Spleen (tissue), 11 donors: Measurements from ENCODE around the gene COQ5. TPM values are rescaled to one million over a fixed set of nuclear protein-coding genes. Genes with fewer than 3 reads are reported as not detected.

ENCODE experiments used
- DNase-seq: peaks from one replicate; pipeline ENCODE4 v3.0.0-alpha.2; 2020
- H3K27ac ChIP-seq, 8 donors: fragments of 200-600 bp; sonication (generic) in 7 of 8; 1 replicate in 4 of 8; 2 replicates in 4 of 8; pipeline versions ENCODE4 v1.5.0 to v1.8.0; 2016 to 2021; ENCODE audit warnings: inconsistent platforms in 4 of 8, mild to moderate bottlenecking in 4 of 8, moderate library complexity in 1 of 8
- H3K27me3 ChIP-seq, 7 donors: fragments of 200-600 bp; sonication (generic) in 6 of 7; replicated peaks in 1 of 7; 1 replicate in 4 of 7; 2 replicates in 3 of 7; pipeline versions ENCODE4 v1.5.0 to v1.8.0; 2016 to 2021; ENCODE audit warnings: inconsistent platforms in 3 of 7, mild to moderate bottlenecking in 1 of 7
- H3K36me3 ChIP-seq, 6 donors: fragments of 200-600 bp; sonication (generic) in 5 of 6; 1 replicate in 4 of 6; 2 replicates in 2 of 6; pipeline versions ENCODE4 v1.5.0 to v1.8.0; 2016 to 2021; ENCODE audit warnings: inconsistent platforms in 2 of 6
- H3K4me1 ChIP-seq, 6 donors: fragments of 200-600 bp; sonication (generic) in 5 of 6; 1 replicate in 3 of 6; 2 replicates in 3 of 6; pipeline versions ENCODE4 v1.5.0 to v1.8.0; 2016 to 2021; ENCODE audit warnings: inconsistent platforms in 3 of 6
- H3K4me3 ChIP-seq, 8 donors: fragments of 200-600 bp; sonication (generic) in 7 of 8; 1 replicate in 4 of 8; 2 replicates in 4 of 8; pipeline versions ENCODE4 v1.5.0 to v1.8.0; 2016 to 2021; ENCODE audit warnings: inconsistent platforms in 4 of 8, mild to moderate bottlenecking in 4 of 8, moderate library complexity in 2 of 8
- H3K9me3 ChIP-seq, 8 donors: fragments of 200-600 bp; sonication (generic) in 7 of 8; 1 replicate in 4 of 8; 2 replicates in 4 of 8; pipeline versions ENCODE4 v1.5.0 to v1.8.0; 2016 to 2021; ENCODE audit warnings: inconsistent platforms in 4 of 8
- POLR2A ChIP-seq, 3 donors: fragments of 450-650 bp; IDR thresholded peaks; one replicate each; pipeline ENCODE4 v1.5.1; 2017; ENCODE audit warnings: antibody characterized with exemption in 3 of 3, mild to moderate bottlenecking in 1 of 3
- POLR2AphosphoS5 ChIP-seq, 3 donors: sonication (generic); formaldehyde crosslinking; IDR thresholded peaks; one replicate each; pipeline ENCODE4 v1.5.1; 2017; ENCODE audit warnings: antibody characterized with exemption in 3 of 3
- WGBS, 5 donors: extraction: QIAGEN DNeasy Blood & Tissue Kit in 3 of 5; methylation state at CpG; one replicate each; pipeline versions ENCODE4 v1.1.5 to v1.1.7; 2013 to 2018; 5-methylcytosine and 5-hydroxymethylcytosine counted together
- intact Hi-C: fragments of 100-400 bp; cut with DNase I; formaldehyde crosslinking; loops from one replicate; pipeline ENCODE4 v1.15.0; 2023; ENCODE audit warnings: low total_unique reads
- polyA plus RNA-seq, 3 donors: library from polyadenylated mRNA; stranded (reverse); fragments of 200-250 nt; gene quantifications; one replicate each; pipeline ENCODE4 v1.2.1, GENCODE V29; 2013
- total RNA-seq, 7 donors: library from RNA; depleted of rRNA in 3 of 7; stranded (reverse); fragments of >200 nt in 3 of 7; fragmentation: NEBNext Ultra II Directional in 4 of 7; extraction: Animal tissue kit (Norgen Biotek cat#: 25700) in 4 of 7; gene quantifications; one replicate each; pipeline versions ENCODE4 v1.1.0 to v1.2.1, GENCODE V29; 2016 to 2021
- TF ChIP-seq, protein P1 (sequence below), 11 experiments: fragments of 200-600 bp in 7 of 11; fragments of 450-650 bp in 4 of 11; sonication (generic) in 4 of 11; IDR thresholded peaks in 8 of 11; conservative IDR thresholded peaks in 3 of 11; 1 replicate in 7 of 11; 2 replicates in 4 of 11; pipeline versions ENCODE4 v1.4.0 to v1.8.0; 2016 to 2021; ENCODE audit warnings: antibody characterized with exemption in 11 of 11, inconsistent platforms in 4 of 11, mild to moderate bottlenecking in 1 of 11
- donor health status: healthy with polysubstance abuse.
- donor health status: DM: no; HTN: no; CAD: no; lungs with moderate emphysema.
- donor health status: DM: no; HTN: no; CAD: no.
- donor health status: Bipolar disorder and iron deficiency.
- donor health status: healthy.
- donor health status: DM: no; HTN: no; CAD: no.
- donor health status: DM: yes; HTN: yes; CAD: no.

The COQ5 gene
- total and polyA plus RNA-seq, 10 donors, result 18.6 to 34.6 (median 23.7) TPM

DNA sequence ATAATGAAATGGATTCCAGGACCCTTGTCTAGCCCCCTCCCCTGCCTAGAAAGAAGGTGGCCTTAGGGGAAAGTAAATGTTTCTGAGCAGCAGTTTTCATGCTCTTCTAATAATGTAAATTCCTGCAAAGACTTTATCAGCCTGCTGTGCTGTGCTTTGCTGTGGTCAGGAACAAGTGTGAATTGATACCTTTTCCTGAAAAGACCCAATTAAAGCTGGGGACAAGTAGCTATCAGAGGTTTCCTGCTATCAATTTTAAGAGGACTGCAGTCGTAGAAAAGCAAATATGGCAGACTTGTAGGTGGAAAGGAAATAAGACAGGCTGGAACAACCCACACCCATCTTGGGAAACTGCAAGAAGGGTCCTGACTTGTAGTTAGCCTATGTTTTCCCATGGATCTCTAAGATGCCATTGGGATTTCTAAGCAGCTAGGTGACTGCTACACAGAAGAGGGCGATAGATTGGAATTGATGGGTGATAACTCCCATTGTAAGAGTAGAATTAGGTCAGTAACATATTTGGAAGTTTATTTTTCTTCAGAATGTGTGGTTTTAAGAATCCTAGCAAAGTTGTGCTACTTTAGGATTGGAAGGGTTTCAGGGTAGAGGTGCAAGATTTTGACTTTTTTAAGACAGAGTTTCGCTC lies 30.0 kb downstream of the COQ5 start:
- intact Hi-C loops, result no loop called here
- 76 to 90% (median 84%) methylated on average over 3 of the region's 3 CpGs for WGBS, 5 donors
- H3K27me3 ChIP-seq, result no peaks in the 10 kb centered on the region
- peaks cover 0 to 62% (median 35%) of the 10 kb centered on the region in 6 donors for H3K36me3 ChIP-seq
- no peak for TF ChIP-seq POLR2A (IDR thresholded peaks at IDR 0.05)
- TF ChIP-seq POLR2AphosphoS5 (IDR thresholded peaks at IDR 0.05), result no peak
- TF ChIP-seq, protein P1, sequence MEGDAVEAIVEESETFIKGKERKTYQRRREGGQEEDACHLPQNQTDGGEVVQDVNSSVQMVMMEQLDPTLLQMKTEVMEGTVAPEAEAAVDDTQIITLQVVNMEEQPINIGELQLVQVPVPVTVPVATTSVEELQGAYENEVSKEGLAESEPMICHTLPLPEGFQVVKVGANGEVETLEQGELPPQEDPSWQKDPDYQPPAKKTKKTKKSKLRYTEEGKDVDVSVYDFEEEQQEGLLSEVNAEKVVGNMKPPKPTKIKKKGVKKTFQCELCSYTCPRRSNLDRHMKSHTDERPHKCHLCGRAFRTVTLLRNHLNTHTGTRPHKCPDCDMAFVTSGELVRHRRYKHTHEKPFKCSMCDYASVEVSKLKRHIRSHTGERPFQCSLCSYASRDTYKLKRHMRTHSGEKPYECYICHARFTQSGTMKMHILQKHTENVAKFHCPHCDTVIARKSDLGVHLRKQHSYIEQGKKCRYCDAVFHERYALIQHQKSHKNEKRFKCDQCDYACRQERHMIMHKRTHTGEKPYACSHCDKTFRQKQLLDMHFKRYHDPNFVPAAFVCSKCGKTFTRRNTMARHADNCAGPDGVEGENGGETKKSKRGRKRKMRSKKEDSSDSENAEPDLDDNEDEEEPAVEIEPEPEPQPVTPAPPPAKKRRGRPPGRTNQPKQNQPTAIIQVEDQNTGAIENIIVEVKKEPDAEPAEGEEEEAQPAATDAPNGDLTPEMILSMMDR (IDR thresholded peaks at IDR 0.05 in 8 of 11, conservative IDR thresholded peaks at IDR 0.05 in 3 of 11), result no peak
- peak overlapping the region in 1 of 8 donors; percentile 7 for H3K27ac ChIP-seq
- DNase-seq, result no peak
- no peak overlapping the region for H3K4me3 ChIP-seq
- H3K4me1 ChIP-seq, result peaks cover 13 to 40% (median 26%) of the 10 kb centered on the region in 6 donors
- H3K9me3 ChIP-seq, result no peaks in the 10 kb centered on the region

GRCh38 chr12:120497524-120498150 lies 31.3 kb downstream of the COQ5 start:
- no peak for DNase-seq
- Histone ChIP-seq H3K27ac (peak overlapping the region in 6 of 8 donors; percentile 46 to 92 (median 90)), H3K36me3 (peaks cover 0 to 48% (median 26%) of the 10 kb centered on the region in 6 donors), H3K9me3 (no peaks in the 10 kb centered on the region), H3K27me3 (no peaks in the 10 kb centered on the region), H3K4me3 (peak overlapping the region; percentile 87 to 99 (median 98)), H3K4me1 (peaks cover 13 to 40% (median 26%) of the 10 kb centered on the region in 6 donors)
- WGBS, 5 donors, result 37 to 54% (median 50%) methylated on average over 9 of the region's 9 CpGs
- TF ChIP-seq POLR2A (IDR thresholded peaks at IDR 0.05) (no peak), POLR2AphosphoS5 (IDR thresholded peaks at IDR 0.05) (no peak)
- TF ChIP-seq, protein P1 (IDR thresholded peaks at IDR 0.05 in 8 of 11, conservative IDR thresholded peaks at IDR 0.05 in 3 of 11), result no peak
- intact Hi-C loops, result no loop called here

- Histone ChIP-seq H3K36me3 (peaks cover 0 to 38% (median 23%) of the 10 kb centered on the region in 6 donors), H3K4me3 (peak overlapping the region; percentile 87 to 99 (median 98)), H3K9me3 (no peaks in the 10 kb centered on the region), H3K27me3 (no peaks in the 10 kb centered on the region), H3K27ac (peak overlapping the region; percentile 75 to 92 (median 89)), H3K4me1 (peaks cover 13 to 40% (median 26%) of the 10 kb centered on the region in 6 donors)
- intact Hi-C loops, result no loop called here
- WGBS, 5 donors, result 0 to 2% (median 1%) methylated on average over 43 to 47 of the region's 47 CpGs
- peak; percentile 89 for DNase-seq
- TF ChIP-seq, protein P1 (IDR thresholded peaks at IDR 0.05 in 8 of 11, conservative IDR thresholded peaks at IDR 0.05 in 3 of 11), result peak in 1 of 11 experiments; percentile 15
- no peak for TF ChIP-seq POLR2A (IDR thresholded peaks at IDR 0.05)
- TF ChIP-seq POLR2AphosphoS5 (IDR thresholded peaks at IDR 0.05), result peak in 1 of 3 donors; percentile 39
Measured at GRCh38 chr12:120496413-120497340, 32.3 kb downstream of the COQ5 start.
